ENCODE results near the gene FGD5. TPM values are rescaled to one million over a fixed set of nuclear protein-coding genes. Genes with fewer than 3 reads are reported as not detected.

The FGD5 gene
- total RNA-seq, 6 experiments from 2014 or later = not detected

DNA sequence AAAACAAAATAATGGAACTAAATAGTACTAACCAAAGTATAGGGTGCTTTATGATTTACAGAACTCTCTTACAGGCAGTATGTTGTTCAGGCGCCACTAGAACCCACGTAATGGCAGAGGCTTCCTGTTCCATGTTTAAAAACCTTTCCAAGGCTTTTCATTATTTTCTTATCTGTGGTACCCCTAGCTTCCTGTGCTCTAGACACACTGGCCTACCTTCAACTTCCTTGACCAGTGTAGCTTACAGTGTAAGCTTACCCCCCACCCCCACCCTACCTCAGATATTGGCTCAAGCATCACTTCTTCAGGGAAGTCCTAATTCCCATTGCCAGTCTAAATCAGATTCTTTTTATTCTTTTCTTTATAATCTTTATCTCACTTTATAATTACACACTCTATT is 131.5 kb downstream of the FGD5 start:
- no peak for DNase-seq
- TF ChIP-seq, protein P1, sequence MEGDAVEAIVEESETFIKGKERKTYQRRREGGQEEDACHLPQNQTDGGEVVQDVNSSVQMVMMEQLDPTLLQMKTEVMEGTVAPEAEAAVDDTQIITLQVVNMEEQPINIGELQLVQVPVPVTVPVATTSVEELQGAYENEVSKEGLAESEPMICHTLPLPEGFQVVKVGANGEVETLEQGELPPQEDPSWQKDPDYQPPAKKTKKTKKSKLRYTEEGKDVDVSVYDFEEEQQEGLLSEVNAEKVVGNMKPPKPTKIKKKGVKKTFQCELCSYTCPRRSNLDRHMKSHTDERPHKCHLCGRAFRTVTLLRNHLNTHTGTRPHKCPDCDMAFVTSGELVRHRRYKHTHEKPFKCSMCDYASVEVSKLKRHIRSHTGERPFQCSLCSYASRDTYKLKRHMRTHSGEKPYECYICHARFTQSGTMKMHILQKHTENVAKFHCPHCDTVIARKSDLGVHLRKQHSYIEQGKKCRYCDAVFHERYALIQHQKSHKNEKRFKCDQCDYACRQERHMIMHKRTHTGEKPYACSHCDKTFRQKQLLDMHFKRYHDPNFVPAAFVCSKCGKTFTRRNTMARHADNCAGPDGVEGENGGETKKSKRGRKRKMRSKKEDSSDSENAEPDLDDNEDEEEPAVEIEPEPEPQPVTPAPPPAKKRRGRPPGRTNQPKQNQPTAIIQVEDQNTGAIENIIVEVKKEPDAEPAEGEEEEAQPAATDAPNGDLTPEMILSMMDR (IDR thresholded peaks at IDR 0.05) = no peak
- H3K9me3 Mint-ChIP-seq = no peaks in the 10 kb centered on the region
- H3K27ac Mint-ChIP-seq = no peak overlapping the region
- H3K4me1 Mint-ChIP-seq (ENCODE audit: low read depth) = peaks cover 32% of the 10 kb centered on the region
- H3K36me3 Mint-ChIP-seq (ENCODE audit: low read depth) = peaks cover 11% of the 10 kb centered on the region; the same call in 1 of the 2 replicates
- no peak overlapping the region for H3K4me3 Mint-ChIP-seq
- H3K27me3 Mint-ChIP-seq (ENCODE audit: insufficient read depth) = peaks cover 2% of the 10 kb centered on the region

DNA sequence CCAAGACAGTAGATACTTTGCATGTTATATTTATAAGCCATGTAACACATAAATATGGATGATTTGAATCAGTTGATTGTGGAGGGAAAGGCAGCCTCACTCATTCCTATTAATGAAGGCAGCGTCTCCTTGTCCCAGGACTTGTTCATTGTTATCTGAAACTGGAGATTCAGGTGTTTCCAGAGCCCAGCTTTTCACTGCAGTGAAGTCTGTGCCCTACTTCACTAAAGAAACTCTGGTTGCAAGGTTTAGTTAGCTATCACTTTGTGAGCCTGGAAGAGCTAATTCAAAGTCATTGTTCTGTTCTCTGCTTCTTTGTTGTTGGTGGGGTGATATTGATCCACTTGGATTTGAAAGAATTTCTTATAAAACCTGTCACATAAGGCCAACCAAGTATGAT is 138.4 kb downstream of the FGD5 start:
- H3K27me3 Mint-ChIP-seq (ENCODE audit: insufficient read depth) = no peaks in the 10 kb centered on the region; the same call in 1 of the 2 replicates
- no peaks in the 10 kb centered on the region for H3K9me3 Mint-ChIP-seq
- no peak overlapping the region for H3K27ac Mint-ChIP-seq
- no peak overlapping the region for H3K4me3 Mint-ChIP-seq
- H3K36me3 Mint-ChIP-seq (ENCODE audit: low read depth) = peaks cover 5% of the 10 kb centered on the region; the same call in 1 of the 2 replicates
- TF ChIP-seq, protein P1 (IDR thresholded peaks at IDR 0.05) = no peak
- no peak for DNase-seq
- peaks cover 31% of the 10 kb centered on the region for H3K4me1 Mint-ChIP-seq (ENCODE audit: low read depth)

- peaks cover 5% of the 10 kb centered on the region; the same call in 1 of the 2 replicates for H3K36me3 Mint-ChIP-seq (ENCODE audit: low read depth)
- H3K27me3 Mint-ChIP-seq (ENCODE audit: insufficient read depth) = no peaks in the 10 kb centered on the region; the same call in 1 of the 2 replicates
- H3K4me1 Mint-ChIP-seq (ENCODE audit: low read depth) = peaks cover 39% of the 10 kb centered on the region
- H3K9me3 Mint-ChIP-seq = no peaks in the 10 kb centered on the region
- no peak overlapping the region for H3K4me3 Mint-ChIP-seq
- TF ChIP-seq, protein P1 (IDR thresholded peaks at IDR 0.05) = no peak
- H3K27ac Mint-ChIP-seq = peak overlapping the region; percentile 8
- no peak for DNase-seq
Observed at GRCh38 chr3:14957925-14958324, 139.2 kb downstream of the FGD5 start.

DNA sequence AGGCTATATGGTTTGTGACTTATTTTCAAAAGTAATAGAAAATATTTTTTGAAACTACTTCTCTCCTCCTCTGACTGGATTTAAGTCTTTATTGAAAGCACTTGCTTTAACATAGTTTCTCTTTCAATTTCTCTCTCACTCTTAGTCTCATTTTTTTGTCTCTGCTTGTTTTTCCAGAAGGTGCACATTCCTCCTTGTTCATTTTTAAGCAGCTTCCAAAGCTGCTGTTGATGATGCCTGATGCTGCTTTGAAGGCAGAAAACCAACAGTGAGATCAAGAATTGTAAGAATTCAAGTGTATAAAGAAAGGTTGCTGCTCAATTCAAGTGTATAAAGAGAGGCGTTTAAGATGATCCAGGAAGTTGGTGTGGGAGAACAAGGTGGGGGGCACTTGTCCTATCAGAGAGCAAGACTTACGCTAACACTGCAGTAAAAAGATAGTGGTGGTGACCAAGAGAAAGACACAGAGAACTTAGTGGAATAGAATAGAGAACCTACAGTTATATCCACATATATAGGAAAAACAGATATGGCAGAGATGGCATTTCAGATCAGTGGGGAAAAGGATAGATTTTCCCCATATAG is 140.7 kb downstream of the FGD5 start:
- Mint-ChIP-seq H3K27me3 (ENCODE audit: insufficient read depth) (no peaks in the 10 kb centered on the region; the same call in 1 of the 2 replicates), H3K9me3 (no peaks in the 10 kb centered on the region), H3K36me3 (ENCODE audit: low read depth) (peaks cover 5% of the 10 kb centered on the region; the same call in 1 of the 2 replicates), H3K4me3 (no peak overlapping the region), H3K4me1 (ENCODE audit: low read depth) (peaks cover 46% of the 10 kb centered on the region), H3K27ac (0 out of 2 replicates have a peak overlapping the region, but pooled peaks have one; percentile 13)
- DNase-seq = no peak
- TF ChIP-seq, protein P1 (IDR thresholded peaks at IDR 0.05) = no peak

DNA sequence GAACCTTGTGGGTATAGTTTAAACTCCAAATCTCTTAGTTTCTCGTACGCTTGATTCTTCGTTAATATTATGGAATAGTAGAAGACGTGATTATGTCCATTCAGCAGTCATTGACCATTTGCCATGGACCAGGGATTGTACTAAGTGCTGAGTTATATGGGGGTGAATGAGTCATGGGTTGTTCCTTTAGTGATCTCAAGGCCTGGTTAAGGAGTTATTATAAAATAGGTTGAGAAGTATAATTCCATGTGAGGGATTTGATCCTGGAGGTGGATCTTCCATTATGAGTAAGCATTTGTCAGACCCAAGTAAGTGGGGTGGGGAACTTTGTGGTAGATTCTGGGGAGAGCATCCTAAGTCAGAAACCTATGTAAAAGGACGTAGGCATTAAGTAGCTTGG is 144.0 kb downstream of the FGD5 start:
- DNase-seq = peak; percentile 72

More for the DNA sequence above, 144.0 kb downstream of the FGD5 start:
- Mint-ChIP-seq H3K4me1 (ENCODE audit: low read depth) (peaks cover 32% of the 10 kb centered on the region), H3K27me3 (ENCODE audit: insufficient read depth) (peaks cover 1% of the 10 kb centered on the region; the same call in 1 of the 2 replicates), H3K27ac (peak overlapping the region; percentile 71), H3K9me3 (peaks cover 7% of the 10 kb centered on the region), H3K36me3 (ENCODE audit: low read depth) (peaks cover 22% of the 10 kb centered on the region), H3K4me3 (peak overlapping the region; percentile 19; the same call in 1 of the 2 replicates)
- TF ChIP-seq, protein P1 (IDR thresholded peaks at IDR 0.05) = no peak

Data from HFFc6 (cell line).